ENCODE results near the gene NIT1. TPM values are rescaled to one million over a fixed set of nuclear protein-coding genes. Genes with fewer than 3 reads are reported as not detected.

The NIT1 gene
- total and polyA plus RNA-seq, 2 of the 13 experiments (the other 11 are each of a cell fraction or from before 2014, with no cell fraction given), result 22.7 to 31.0 TPM

- TF ChIP-seq, protein P1, sequence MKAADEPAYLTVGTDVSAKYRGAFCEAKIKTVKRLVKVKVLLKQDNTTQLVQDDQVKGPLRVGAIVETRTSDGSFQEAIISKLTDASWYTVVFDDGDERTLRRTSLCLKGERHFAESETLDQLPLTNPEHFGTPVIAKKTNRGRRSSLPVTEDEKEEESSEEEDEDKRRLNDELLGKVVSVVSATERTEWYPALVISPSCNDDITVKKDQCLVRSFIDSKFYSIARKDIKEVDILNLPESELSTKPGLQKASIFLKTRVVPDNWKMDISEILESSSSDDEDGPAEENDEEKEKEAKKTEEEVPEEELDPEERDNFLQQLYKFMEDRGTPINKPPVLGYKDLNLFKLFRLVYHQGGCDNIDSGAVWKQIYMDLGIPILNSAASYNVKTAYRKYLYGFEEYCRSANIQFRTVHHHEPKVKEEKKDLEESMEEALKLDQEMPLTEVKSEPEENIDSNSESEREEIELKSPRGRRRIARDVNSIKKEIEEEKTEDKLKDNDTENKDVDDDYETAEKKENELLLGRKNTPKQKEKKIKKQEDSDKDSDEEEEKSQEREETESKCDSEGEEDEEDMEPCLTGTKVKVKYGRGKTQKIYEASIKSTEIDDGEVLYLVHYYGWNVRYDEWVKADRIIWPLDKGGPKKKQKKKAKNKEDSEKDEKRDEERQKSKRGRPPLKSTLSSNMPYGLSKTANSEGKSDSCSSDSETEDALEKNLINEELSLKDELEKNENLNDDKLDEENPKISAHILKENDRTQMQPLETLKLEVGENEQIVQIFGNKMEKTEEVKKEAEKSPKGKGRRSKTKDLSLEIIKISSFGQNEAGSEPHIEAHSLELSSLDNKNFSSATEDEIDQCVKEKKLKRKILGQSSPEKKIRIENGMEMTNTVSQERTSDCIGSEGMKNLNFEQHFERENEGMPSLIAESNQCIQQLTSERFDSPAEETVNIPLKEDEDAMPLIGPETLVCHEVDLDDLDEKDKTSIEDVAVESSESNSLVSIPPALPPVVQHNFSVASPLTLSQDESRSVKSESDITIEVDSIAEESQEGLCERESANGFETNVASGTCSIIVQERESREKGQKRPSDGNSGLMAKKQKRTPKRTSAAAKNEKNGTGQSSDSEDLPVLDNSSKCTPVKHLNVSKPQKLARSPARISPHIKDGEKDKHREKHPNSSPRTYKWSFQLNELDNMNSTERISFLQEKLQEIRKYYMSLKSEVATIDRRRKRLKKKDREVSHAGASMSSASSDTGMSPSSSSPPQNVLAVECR (CRISPR knock-in tag; IDR thresholded peaks at IDR 0.05; ENCODE audit: borderline replicate concordance), result peak; percentile 92
- TF ChIP-seq NAIF1 (CRISPR knock-in tag; IDR thresholded peaks at IDR 0.05; ENCODE audit: borderline replicate concordance) (no peak), MNT (IDR thresholded peaks at IDR 0.05) (no peak; the same call in 1 of the 2 replicates), MAFG (CRISPR knock-in tag; IDR thresholded peaks at IDR 0.05) (no peak), HMGA1 (CRISPR knock-in tag; conservative IDR thresholded peaks at IDR 0.05) (no peak), PAXIP1 (CRISPR knock-in tag; conservative IDR thresholded peaks at IDR 0.05) (peak; percentile 43), ZNF703 (CRISPR knock-in tag; IDR thresholded peaks at IDR 0.05; ENCODE audit: borderline replicate concordance) (no peak), ZNF7 (CRISPR knock-in tag; IDR thresholded peaks at IDR 0.05) (no peak), ATF2 (CRISPR knock-in tag; IDR thresholded peaks at IDR 0.05) (no peak), ZNF225 (CRISPR knock-in tag; IDR thresholded peaks at IDR 0.05) (peak; percentile 67; the same call in 1 of the 2 replicates), TMF1 (CRISPR knock-in tag; IDR thresholded peaks at IDR 0.05; ENCODE audit: low read depth) (no peak), NFKBIZ (CRISPR knock-in tag; IDR thresholded peaks at IDR 0.05) (no peak), ZNF44 (CRISPR knock-in tag; IDR thresholded peaks at IDR 0.05) (peak; percentile 15; the same call in 1 of the 2 replicates), HDAC6 (IDR thresholded peaks at IDR 0.05; ENCODE audit: low read depth, low read length) (no peak), CHCHD3 (CRISPR knock-in tag; IDR thresholded peaks at IDR 0.05) (no peak)
- TF ChIP-seq, protein P2, sequence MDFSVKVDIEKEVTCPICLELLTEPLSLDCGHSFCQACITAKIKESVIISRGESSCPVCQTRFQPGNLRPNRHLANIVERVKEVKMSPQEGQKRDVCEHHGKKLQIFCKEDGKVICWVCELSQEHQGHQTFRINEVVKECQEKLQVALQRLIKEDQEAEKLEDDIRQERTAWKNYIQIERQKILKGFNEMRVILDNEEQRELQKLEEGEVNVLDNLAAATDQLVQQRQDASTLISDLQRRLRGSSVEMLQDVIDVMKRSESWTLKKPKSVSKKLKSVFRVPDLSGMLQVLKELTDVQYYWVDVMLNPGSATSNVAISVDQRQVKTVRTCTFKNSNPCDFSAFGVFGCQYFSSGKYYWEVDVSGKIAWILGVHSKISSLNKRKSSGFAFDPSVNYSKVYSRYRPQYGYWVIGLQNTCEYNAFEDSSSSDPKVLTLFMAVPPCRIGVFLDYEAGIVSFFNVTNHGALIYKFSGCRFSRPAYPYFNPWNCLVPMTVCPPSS (IDR thresholded peaks at IDR 0.05), result no peak
Observed at GRCh38 chr1:161165742-161166668, 48.1 kb downstream of the NIT1 start, which contains the start of gene PPOX (continued).
